CD4-positive, alpha-beta T cell (primary cell): ENCODE data around the gene PRSS48. TPM values are rescaled to one million over a fixed set of nuclear protein-coding genes. Genes with fewer than 3 reads are reported as not detected.

ENCODE experiments used
- ATAC-seq: fragments of 200-7000 bp; cut with Tn5 transposase; one replicate; pipeline ENCODE4 v1.10.0; 2022; ENCODE audit warnings: mild to moderate bottlenecking; ENCODE audit not compliant: poor library complexity
- CTCF ChIA-PET: fragments of 350-600 bp; sonication (Branson Sonifier 250); formaldehyde crosslinking; loops from one replicate; lab custom pipeline; 2021; ENCODE audit warnings: antibody characterized with exemption, inconsistent platforms; lab: Charles Lee
- POLR2A ChIA-PET: fragments of 350-600 bp; sonication (Branson Sonifier 250); formaldehyde crosslinking; loops from one replicate; lab custom pipeline; 2021; ENCODE audit warnings: antibody characterized with exemption, inconsistent platforms; lab: Charles Lee
- DNase-seq, 14 experiments: peaks; one replicate each; pipeline ENCODE4 v3.0.0-alpha.2; 2013 to 2020; ENCODE audit warnings: mixed read lengths in 2 of 14
- H3K27ac ChIP-seq, 2 donors: one replicate each; pipeline versions ENCODE4 v1.5.1 to v1.7.0; 2013; ENCODE audit warnings: low read length in 2 of 2, low read depth in 1 of 2, mild to moderate bottlenecking in 1 of 2
- H3K27me3 ChIP-seq, 2 experiments: 1 replicate in 1 of 2; 2 replicates in 1 of 2; pipeline versions ENCODE4 v1.6.1 to v1.7.0; 2013; ENCODE audit warnings: low read length in 2 of 2, control low read depth in 1 of 2, mild to moderate bottlenecking in 1 of 2, moderate library complexity in 1 of 2; ENCODE audit not compliant: insufficient read depth in 2 of 2, control insufficient read depth in 1 of 2
- H3K36me3 ChIP-seq: one replicate; pipeline ENCODE4 v1.6.1; 2013; ENCODE audit warnings: low read length, control low read depth; ENCODE audit not compliant: insufficient read depth
- H3K4me1 ChIP-seq: one replicate; pipeline ENCODE4 v1.6.1; 2013; ENCODE audit warnings: low read length, control low read depth; ENCODE audit not compliant: insufficient read depth
- H3K4me3 ChIP-seq: one replicate; pipeline ENCODE4 v1.5.1; 2013; ENCODE audit warnings: mild to moderate bottlenecking, low read length, moderate library complexity
- H3K9me3 ChIP-seq, 2 experiments: 1 replicate in 1 of 2; 2 replicates in 1 of 2; pipeline versions ENCODE4 v1.6.1 to v1.7.0; 2013; ENCODE audit warnings: low read length in 2 of 2, mild to moderate bottlenecking in 2 of 2, control low read depth in 1 of 2, moderate library complexity in 1 of 2; ENCODE audit not compliant: control insufficient read depth in 1 of 2, insufficient read depth in 1 of 2
- H3K27ac Mint-ChIP-seq: one replicate; pipeline ENCODE4 v1.8.0; 2020; ENCODE audit warnings: mixed read lengths
- H3K27me3 Mint-ChIP-seq: one replicate; pipeline ENCODE4 v1.8.0; 2021; ENCODE audit warnings: mixed read lengths
- H3K36me3 Mint-ChIP-seq: one replicate; pipeline ENCODE4 v1.8.0; 2021; ENCODE audit warnings: low read depth, mixed read lengths
- H3K4me1 Mint-ChIP-seq: one replicate; pipeline ENCODE4 v1.8.0; 2021; ENCODE audit warnings: low read depth, mixed read lengths
- H3K4me3 Mint-ChIP-seq: one replicate; pipeline ENCODE4 v1.8.0; 2020; ENCODE audit warnings: mild to moderate bottlenecking, mixed read lengths
- H3K9me3 Mint-ChIP-seq: one replicate; pipeline ENCODE4 v1.8.0; 2020; ENCODE audit warnings: mixed read lengths
- CTCF ChIP-seq: fragments of 200-600 bp; IDR thresholded peaks from one replicate; pipeline ENCODE4 v1.8.0; 2022; ENCODE audit warnings: antibody characterized with exemption, mild to moderate bottlenecking
- intact Hi-C, 2 experiments: fragments of 100-400 bp; cut with DNase I in 1 of 2; cut with micrococcal nuclease in 1 of 2; formaldehyde crosslinking; loops; one replicate each; pipeline versions ENCODE4 v1.15.1 to v1.9.0; 2023 to 2025; cut with DNase I, micrococcal nuclease
- total RNA-seq, 174 experiments: library from RNA in 2 of 174; stranded (reverse) in 2 of 174; gene quantifications; one replicate each; pipeline ENCODE4 v1.2.3 and lab custom pipeline; 2021 to 2026

Gene PRSS48
- total RNA-seq, 2 experiments from 2014 or later, result not detected

- POLR2A ChIA-PET, result no interaction called here
- no peaks in the 10 kb centered on the region for H3K27me3 ChIP-seq
- peaks cover 0 to 4% of the 10 kb centered on the region in 2 experiments for H3K9me3 ChIP-seq
- no peaks in the 10 kb centered on the region for H3K4me1 ChIP-seq
- Mint-ChIP-seq H3K27me3 (peaks cover 18% of the 10 kb centered on the region), H3K4me3 (no peak overlapping the region), H3K36me3 (no peaks in the 10 kb centered on the region), H3K27ac (no peak overlapping the region), H3K4me1 (no peaks in the 10 kb centered on the region), H3K9me3 (no peaks in the 10 kb centered on the region)
- no peak for TF ChIP-seq CTCF
- no peak overlapping the region for H3K4me3 ChIP-seq
- ATAC-seq (no peak), DNase-seq (no peak)
- intact Hi-C loops, result no loop called here
- CTCF ChIA-PET, result no interaction called here
- H3K27ac ChIP-seq, result no peak overlapping the region
- no peaks in the 10 kb centered on the region for H3K36me3 ChIP-seq
Observed at GRCh38 chr4:151304755-151305154, 27.8 kb downstream of the PRSS48 start.

GRCh38 chr4:151310124-151310728 is 33.3 kb downstream of the PRSS48 start:
- POLR2A ChIA-PET, result no interaction called here
- no peaks in the 10 kb centered on the region for H3K36me3 Mint-ChIP-seq

GRCh38 chr4:151313306-151314009 is 36.5 kb downstream of the PRSS48 start:
- no peaks in the 10 kb centered on the region for H3K36me3 ChIP-seq
- DNase-seq (no peak), ATAC-seq (no peak)
- H3K36me3 Mint-ChIP-seq, result no peaks in the 10 kb centered on the region
- no peak for TF ChIP-seq CTCF
- intact Hi-C loops, result no loop called here
- CTCF ChIA-PET, result no interaction called here
- H3K4me3 ChIP-seq, result no peak overlapping the region
- no peaks in the 10 kb centered on the region for H3K9me3 Mint-ChIP-seq
- no peaks in the 10 kb centered on the region for H3K4me1 Mint-ChIP-seq
- no peaks in the 10 kb centered on the region for H3K27me3 ChIP-seq
- POLR2A ChIA-PET, result no interaction called here
- no peaks in the 10 kb centered on the region for H3K4me1 ChIP-seq
- peaks cover 13% of the 10 kb centered on the region for H3K27me3 Mint-ChIP-seq
- H3K27ac Mint-ChIP-seq, result no peak overlapping the region
- no peaks in the 10 kb centered on the region for H3K9me3 ChIP-seq
- no peak overlapping the region for H3K4me3 Mint-ChIP-seq
- no peak overlapping the region for H3K27ac ChIP-seq

More at GRCh38 chr4:151310124-151310728, 33.3 kb downstream of the PRSS48 start:
- CTCF ChIA-PET, result no interaction called here
- no peaks in the 10 kb centered on the region for H3K36me3 ChIP-seq
- Mint-ChIP-seq H3K27me3 (no peaks in the 10 kb centered on the region), H3K4me1 (no peaks in the 10 kb centered on the region), H3K9me3 (no peaks in the 10 kb centered on the region), H3K27ac (no peak overlapping the region), H3K4me3 (no peak overlapping the region)
- intact Hi-C loops, result no loop called here
- no peak for ATAC-seq
- no peaks in the 10 kb centered on the region for H3K27me3 ChIP-seq
- TF ChIP-seq CTCF, result no peak
- H3K9me3 ChIP-seq, result peaks cover 0 to 4% of the 10 kb centered on the region in 2 experiments
- DNase-seq, result no peak
- no peak overlapping the region for H3K4me3 ChIP-seq
- no peaks in the 10 kb centered on the region for H3K4me1 ChIP-seq
- no peak overlapping the region for H3K27ac ChIP-seq
